ENCODE results near the gene COL23A1. TPM values are rescaled to one million over a fixed set of nuclear protein-coding genes. Genes with fewer than 3 reads are reported as not detected.

The COL23A1 gene
- total RNA-seq, 1 donor from 2014 or later, result 2.9 TPM

- no peak for TF ChIP-seq CTCF (IDR thresholded peaks at IDR 0.05; ENCODE audit: partially characterized antibody, unreplicated experiment)
- Mint-ChIP-seq H3K9me3 (ENCODE audit: unreplicated experiment) (peaks cover 11% of the 10 kb centered on the region), H3K27me3 (ENCODE audit: unreplicated experiment) (peaks cover 5% of the 10 kb centered on the region), H3K27ac (ENCODE audit: unreplicated experiment) (no peak overlapping the region), H3K36me3 (ENCODE audit: unreplicated experiment) (no peaks in the 10 kb centered on the region), H3K4me3 (ENCODE audit: unreplicated experiment) (no peak overlapping the region), H3K4me1 (ENCODE audit: low read depth, unreplicated experiment) (peaks cover 28% of the 10 kb centered on the region)
- no peak for DNase-seq
Observed at GRCh38 chr5:178471711-178472110, 118.5 kb downstream of the COL23A1 start.

DNA sequence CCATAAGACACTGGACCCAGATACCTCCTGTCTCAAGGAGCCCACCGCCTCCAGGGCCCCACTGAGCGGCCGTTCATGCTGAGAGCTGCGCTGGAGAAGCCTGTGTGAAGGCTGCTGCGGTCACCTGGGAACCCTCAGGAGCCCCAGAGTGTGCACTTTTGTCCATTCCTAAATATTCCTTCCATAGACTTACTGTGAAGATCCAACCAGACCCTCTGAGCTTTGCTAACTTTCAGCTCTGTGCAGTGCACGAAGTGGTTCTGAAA, 119.5 kb downstream of the COL23A1 start:
- peaks cover 28% of the 10 kb centered on the region for H3K4me1 Mint-ChIP-seq (ENCODE audit: low read depth, unreplicated experiment)
- peaks cover 11% of the 10 kb centered on the region for H3K9me3 Mint-ChIP-seq (ENCODE audit: unreplicated experiment)
- no peak for DNase-seq
- H3K36me3 Mint-ChIP-seq (ENCODE audit: unreplicated experiment), result no peaks in the 10 kb centered on the region
- no peak for TF ChIP-seq CTCF (IDR thresholded peaks at IDR 0.05; ENCODE audit: partially characterized antibody, unreplicated experiment)
- peaks cover 5% of the 10 kb centered on the region for H3K27me3 Mint-ChIP-seq (ENCODE audit: unreplicated experiment)
- no peak overlapping the region for H3K27ac Mint-ChIP-seq (ENCODE audit: unreplicated experiment)
- no peak overlapping the region for H3K4me3 Mint-ChIP-seq (ENCODE audit: unreplicated experiment)

DNA sequence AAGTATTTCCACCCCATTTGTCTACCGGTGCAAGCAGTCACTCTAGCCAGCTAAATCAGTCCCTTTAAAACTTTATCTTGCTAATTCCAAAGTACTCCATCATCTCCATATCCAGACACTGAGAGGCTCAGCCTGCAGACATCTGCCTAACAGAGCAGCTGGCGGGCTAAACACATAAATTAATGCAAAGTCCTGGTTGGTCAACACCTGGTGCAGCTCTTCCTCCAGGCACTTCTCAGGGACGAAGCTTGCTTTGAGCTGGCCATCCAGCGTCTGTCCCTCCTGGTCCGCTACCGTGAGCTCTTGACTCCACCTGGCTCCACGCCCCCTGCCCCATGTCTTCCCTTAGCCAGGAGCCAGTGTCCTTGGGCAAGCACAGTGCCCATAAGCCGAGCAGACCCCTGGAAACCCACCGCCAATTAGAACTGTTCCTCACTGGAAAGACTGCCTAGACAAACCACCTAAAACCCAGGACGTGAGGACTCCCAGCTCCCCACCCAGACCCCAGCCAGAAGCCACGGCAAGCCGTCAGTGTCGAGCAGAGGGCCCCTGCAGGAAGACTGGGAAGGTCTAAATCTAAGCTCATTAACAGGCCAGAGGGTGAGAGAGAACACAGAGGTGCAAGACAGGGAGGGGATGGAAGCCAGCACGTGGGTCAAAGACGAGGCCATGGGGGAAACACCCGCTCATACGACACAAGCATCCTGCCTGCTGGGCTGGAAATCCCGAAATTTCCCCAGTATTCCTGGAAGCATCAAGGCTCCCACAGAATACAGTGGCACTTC, 120.0 kb downstream of the COL23A1 start:
- H3K4me1 Mint-ChIP-seq (ENCODE audit: low read depth, unreplicated experiment), result peaks cover 31% of the 10 kb centered on the region
- no peaks in the 10 kb centered on the region for H3K36me3 Mint-ChIP-seq (ENCODE audit: unreplicated experiment)
- no peak for DNase-seq
- no peak for TF ChIP-seq CTCF (IDR thresholded peaks at IDR 0.05; ENCODE audit: partially characterized antibody, unreplicated experiment)
- peak overlapping the region; percentile 76 for H3K27ac Mint-ChIP-seq (ENCODE audit: unreplicated experiment)
- peak overlapping the region; percentile 18 for H3K4me3 Mint-ChIP-seq (ENCODE audit: unreplicated experiment)
- H3K9me3 Mint-ChIP-seq (ENCODE audit: unreplicated experiment), result peaks cover 11% of the 10 kb centered on the region
- H3K27me3 Mint-ChIP-seq (ENCODE audit: unreplicated experiment), result peaks cover 5% of the 10 kb centered on the region

- no peak for DNase-seq
- no peak for TF ChIP-seq CTCF (IDR thresholded peaks at IDR 0.05; ENCODE audit: partially characterized antibody, unreplicated experiment)
- Mint-ChIP-seq H3K4me1 (ENCODE audit: low read depth, unreplicated experiment) (peaks cover 31% of the 10 kb centered on the region), H3K9me3 (ENCODE audit: unreplicated experiment) (peaks cover 11% of the 10 kb centered on the region), H3K36me3 (ENCODE audit: unreplicated experiment) (no peaks in the 10 kb centered on the region), H3K27me3 (ENCODE audit: unreplicated experiment) (peaks cover 5% of the 10 kb centered on the region), H3K4me3 (ENCODE audit: unreplicated experiment) (peak overlapping the region; percentile 18), H3K27ac (ENCODE audit: unreplicated experiment) (peak overlapping the region; percentile 76)
Observed at GRCh38 chr5:178469011-178469974, 120.9 kb downstream of the COL23A1 start.

All from glutamatergic neuron (in vitro differentiated cells).